ENCODE results near the gene UFSP2. TPM values are rescaled to one million over a fixed set of nuclear protein-coding genes. Genes with fewer than 3 reads are reported as not detected.

Gene UFSP2
- total and polyA plus RNA-seq, 2 of the 4 experiments (the other 2 are of a cell fraction) = 21.8 to 43.7 TPM

DNA sequence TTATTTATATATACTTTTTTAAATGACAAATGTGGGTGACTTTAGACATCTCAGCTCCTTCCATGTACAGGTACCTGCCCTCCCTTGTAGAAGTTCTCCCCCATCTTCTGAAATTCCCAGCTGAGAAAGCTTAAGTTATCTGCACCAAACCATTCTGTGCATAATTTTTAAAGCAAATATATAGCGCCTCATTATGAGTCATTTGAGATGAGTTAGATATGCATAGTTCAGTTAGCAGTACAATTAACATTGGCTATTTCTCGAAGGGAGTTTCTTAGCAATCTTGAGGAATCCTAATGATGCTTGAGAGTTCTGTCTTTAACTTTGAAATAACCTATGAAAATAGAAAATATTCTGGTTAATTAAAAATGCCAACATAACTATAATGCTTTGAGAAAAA is 19.4 kb upstream of the UFSP2 start:
- Histone ChIP-seq H3K4me1 (ENCODE audit: control insufficient read depth, insufficient read depth, low read length) (no peaks in the 10 kb centered on the region), H3K14ac (replicated peaks; ENCODE audit: low read depth, low read length) (no peak overlapping the region), H2BK20ac (ENCODE audit: low read depth, low read length) (no peak overlapping the region), H2AK5ac (ENCODE audit: low read depth, low read length) (no peak overlapping the region), H4K8ac (ENCODE audit: low read depth in 2 of 2, low read length in 2 of 2) (no peak overlapping the region), H3K9ac (ENCODE audit: low read depth, low read length) (no peak overlapping the region), H4K20me1 (ENCODE audit: insufficient read depth, low read length) (no peaks in the 10 kb centered on the region), H2AK9ac (replicated peaks; ENCODE audit: low read depth, low read length, poor library complexity) (no peak overlapping the region), H4K91ac (ENCODE audit: insufficient read depth, low read depth, low read length) (no peak overlapping the region), H3K27me3 (ENCODE audit: control insufficient read depth, insufficient read depth, low read length) (no peaks in the 10 kb centered on the region), H3K4ac (ENCODE audit: low read depth, low read length) (no peak overlapping the region), H2AFZ (replicated peaks; ENCODE audit: low read length, poor library complexity) (no peak overlapping the region), H3K79me1 (ENCODE audit: low read depth in 1 of 2, low read length in 2 of 2) (no peaks in the 10 kb centered on the region), H3K23ac (ENCODE audit: low read depth, low read length) (no peak overlapping the region), H2BK120ac (ENCODE audit: low read depth, low read length) (no peak overlapping the region), H3K4me2 (ENCODE audit: low read depth, low read length) (no peak overlapping the region), H3K36me3 (ENCODE audit: control insufficient read depth, insufficient read depth, low read length) (no peaks in the 10 kb centered on the region), H2BK15ac (ENCODE audit: low read depth, low read length) (no peak overlapping the region), H4K5ac (ENCODE audit: low read depth, low read length) (no peak overlapping the region), H3K9me3 (ENCODE audit: control insufficient read depth, insufficient read depth, low read length) (no peaks in the 10 kb centered on the region), H3K27ac (ENCODE audit: insufficient read depth, low read length) (no peak overlapping the region), H3K9me1 (ENCODE audit: insufficient read depth, low read length) (no peaks in the 10 kb centered on the region), H2BK5ac (ENCODE audit: low read depth, low read length, poor library complexity, severe bottlenecking) (no peak overlapping the region), H3K4me3 (ENCODE audit: insufficient read depth, low read depth, low read length) (no peak overlapping the region), H3K56ac (ENCODE audit: extremely low read depth, insufficient read depth, low read length) (no peak overlapping the region), H3K18ac (ENCODE audit: low read depth, low read length) (no peak overlapping the region)
- BruUV-seq (replicated peaks) = no TSS peak
- DNase-seq = peak; percentile 3
- dilution Hi-C loops (cut with HindIII; ENCODE audit: low sequenced_read_pairs, unreplicated experiment) (no loop called here), intact Hi-C loops (cut with micrococcal nuclease) (no loop called here), in situ Hi-C loops (cut with MboI; ENCODE audit: low sequenced_read_pairs) (no loop called here)
- ChIA-PET CTCF (no interaction called here), POLR2A (ENCODE audit: unreplicated experiment) (no interaction called here)
- no CpG with 5 or more reads among the region's 2 CpGs for WGBS, 2 experiments (ENCODE audit: extremely low coverage in 2 of 2, insufficient read length in 1 of 2)
- no peak for TF ChIP-seq POLR2A (IDR thresholded peaks at IDR 0.05; ENCODE audit: low read depth, low read length)
- no peak for TF ChIP-seq RAD21 (IDR thresholded peaks at IDR 0.05; ENCODE audit: low read length)
- no peak for TF ChIP-seq FOS (IDR thresholded peaks at IDR 0.05; ENCODE audit: low read depth, low read length)
- TF ChIP-seq, protein P1, sequence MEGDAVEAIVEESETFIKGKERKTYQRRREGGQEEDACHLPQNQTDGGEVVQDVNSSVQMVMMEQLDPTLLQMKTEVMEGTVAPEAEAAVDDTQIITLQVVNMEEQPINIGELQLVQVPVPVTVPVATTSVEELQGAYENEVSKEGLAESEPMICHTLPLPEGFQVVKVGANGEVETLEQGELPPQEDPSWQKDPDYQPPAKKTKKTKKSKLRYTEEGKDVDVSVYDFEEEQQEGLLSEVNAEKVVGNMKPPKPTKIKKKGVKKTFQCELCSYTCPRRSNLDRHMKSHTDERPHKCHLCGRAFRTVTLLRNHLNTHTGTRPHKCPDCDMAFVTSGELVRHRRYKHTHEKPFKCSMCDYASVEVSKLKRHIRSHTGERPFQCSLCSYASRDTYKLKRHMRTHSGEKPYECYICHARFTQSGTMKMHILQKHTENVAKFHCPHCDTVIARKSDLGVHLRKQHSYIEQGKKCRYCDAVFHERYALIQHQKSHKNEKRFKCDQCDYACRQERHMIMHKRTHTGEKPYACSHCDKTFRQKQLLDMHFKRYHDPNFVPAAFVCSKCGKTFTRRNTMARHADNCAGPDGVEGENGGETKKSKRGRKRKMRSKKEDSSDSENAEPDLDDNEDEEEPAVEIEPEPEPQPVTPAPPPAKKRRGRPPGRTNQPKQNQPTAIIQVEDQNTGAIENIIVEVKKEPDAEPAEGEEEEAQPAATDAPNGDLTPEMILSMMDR (conservative IDR thresholded peaks at IDR 0.05; ENCODE audit: low read depth, low read length) = no peak
- TF ChIP-seq, protein P2, sequence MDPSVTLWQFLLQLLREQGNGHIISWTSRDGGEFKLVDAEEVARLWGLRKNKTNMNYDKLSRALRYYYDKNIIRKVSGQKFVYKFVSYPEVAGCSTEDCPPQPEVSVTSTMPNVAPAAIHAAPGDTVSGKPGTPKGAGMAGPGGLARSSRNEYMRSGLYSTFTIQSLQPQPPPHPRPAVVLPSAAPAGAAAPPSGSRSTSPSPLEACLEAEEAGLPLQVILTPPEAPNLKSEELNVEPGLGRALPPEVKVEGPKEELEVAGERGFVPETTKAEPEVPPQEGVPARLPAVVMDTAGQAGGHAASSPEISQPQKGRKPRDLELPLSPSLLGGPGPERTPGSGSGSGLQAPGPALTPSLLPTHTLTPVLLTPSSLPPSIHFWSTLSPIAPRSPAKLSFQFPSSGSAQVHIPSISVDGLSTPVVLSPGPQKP (IDR thresholded peaks at IDR 0.05; ENCODE audit: borderline replicate concordance, low read depth, low read length) = no peak
- no peak for TF ChIP-seq CEBPB (IDR thresholded peaks at IDR 0.05; ENCODE audit: low read depth, low read length)
- no peak for TF ChIP-seq RFX5 (IDR thresholded peaks at IDR 0.05; ENCODE audit: low read depth, low read length)
- no peak for TF ChIP-seq CHD1 (IDR thresholded peaks at IDR 0.05; ENCODE audit: low read depth, low read length)
- TF ChIP-seq, protein P3, sequence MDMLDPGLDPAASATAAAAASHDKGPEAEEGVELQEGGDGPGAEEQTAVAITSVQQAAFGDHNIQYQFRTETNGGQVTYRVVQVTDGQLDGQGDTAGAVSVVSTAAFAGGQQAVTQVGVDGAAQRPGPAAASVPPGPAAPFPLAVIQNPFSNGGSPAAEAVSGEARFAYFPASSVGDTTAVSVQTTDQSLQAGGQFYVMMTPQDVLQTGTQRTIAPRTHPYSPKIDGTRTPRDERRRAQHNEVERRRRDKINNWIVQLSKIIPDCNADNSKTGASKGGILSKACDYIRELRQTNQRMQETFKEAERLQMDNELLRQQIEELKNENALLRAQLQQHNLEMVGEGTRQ (IDR thresholded peaks at IDR 0.05; ENCODE audit: low read depth, low read length) = no peak
- no peak for TF ChIP-seq RCOR1 (IDR thresholded peaks at IDR 0.05; ENCODE audit: insufficient replicate concordance, low read length)
- no peak for TF ChIP-seq BHLHE40 (IDR thresholded peaks at IDR 0.05; ENCODE audit: low read depth, low read length)
- no peak for TF ChIP-seq MXI1 (IDR thresholded peaks at IDR 0.05; ENCODE audit: borderline replicate concordance, low read depth, low read length)
- ATAC-seq (ENCODE audit: low read depth) = no peak

Data from IMR-90 (cell line).